Calu3 (cell line): ENCODE results near the gene EFHD2. TPM values are rescaled to one million over a fixed set of nuclear protein-coding genes. Genes with fewer than 3 reads are reported as not detected.
"Not testable (repeated sequence)": the region's sequence is repeated elsewhere in the genome, so short reads cannot be mapped to it uniquely, and the experiment has no call there.

Source experiments
- BruUV-seq: library from RNA; stranded (reverse); fragments of 400-500 nt; replicated peaks from 2 replicates; lab custom pipeline; 2021; lab: Mats Ljungman, UMichigan
- CTCF ChIA-PET: fragments of 300-600 bp; sonication (Branson Sonifier 250); formaldehyde crosslinking; loops from one replicate; lab custom pipeline; 2022; ENCODE audit warnings: antibody characterized with exemption; lab: Charles Lee
- DNase-seq: peaks from one replicate; pipeline ENCODE4 v3.0.0; 2022
- H3K27ac Mint-ChIP-seq: one replicate; pipeline ENCODE4 v1.8.0; 2022; ENCODE audit warnings: mixed read lengths; ENCODE audit not compliant: unreplicated experiment
- H3K27me3 Mint-ChIP-seq: one replicate; pipeline ENCODE4 v1.8.0; 2022; ENCODE audit warnings: mixed read lengths; ENCODE audit not compliant: unreplicated experiment
- H3K36me3 Mint-ChIP-seq: one replicate; pipeline ENCODE4 v1.8.0; 2022; ENCODE audit warnings: mild to moderate bottlenecking, moderate library complexity, mixed read lengths; ENCODE audit not compliant: insufficient read depth, unreplicated experiment
- H3K4me1 Mint-ChIP-seq: one replicate; pipeline ENCODE4 v1.8.0; 2022; ENCODE audit warnings: mild to moderate bottlenecking, low read depth, mixed read lengths; ENCODE audit not compliant: unreplicated experiment
- H3K4me3 Mint-ChIP-seq: one replicate; pipeline ENCODE4 v1.8.0; 2022; ENCODE audit warnings: mild to moderate bottlenecking, low read depth, moderate library complexity, mixed read lengths; ENCODE audit not compliant: unreplicated experiment
- H3K9me3 Mint-ChIP-seq: one replicate; pipeline ENCODE4 v1.8.0; 2022; ENCODE audit warnings: low read depth, mixed read lengths; ENCODE audit not compliant: unreplicated experiment
- CTCF ChIP-seq: fragments of 200-600 bp; IDR thresholded peaks from one replicate; pipeline ENCODE4 v1.8.0; 2022; ENCODE audit warnings: antibody characterized with exemption; ENCODE audit not compliant: unreplicated experiment
- intact Hi-C: fragments of 100-400 bp; cut with micrococcal nuclease; formaldehyde crosslinking; loops from one replicate; pipeline ENCODE4 v1.10.0; 2022; ENCODE audit not compliant: unreplicated experiment
- total RNA-seq: library from RNA; stranded (reverse); gene quantifications from 2 replicates; pipeline ENCODE4 v1.2.3, GENCODE V29; 2022

EFHD2 gene
- total RNA-seq, 1 experiment from 2014 or later: 51.0 TPM

GRCh38 chr1:15385420-15385819 lies 24.3 kb upstream of the EFHD2 start:
- intact Hi-C loops: no loop called here
- Mint-ChIP-seq H3K36me3 (no peaks in the 10 kb centered on the region), H3K4me1 (no peaks in the 10 kb centered on the region), H3K9me3 (no peaks in the 10 kb centered on the region), H3K4me3 (no peak overlapping the region), H3K27me3 (peaks cover 34% of the 10 kb centered on the region), H3K27ac (no peak overlapping the region)
- no peak for DNase-seq
- no TSS peak for BruUV-seq
- TF ChIP-seq CTCF: no peak
- CTCF ChIA-PET: no interaction called here

- H3K27ac Mint-ChIP-seq: no peak overlapping the region
- H3K9me3 Mint-ChIP-seq: no peaks in the 10 kb centered on the region
- no TSS peak for BruUV-seq
- no peaks in the 10 kb centered on the region for H3K4me1 Mint-ChIP-seq
- intact Hi-C loops: no loop called here
- no peak overlapping the region for H3K4me3 Mint-ChIP-seq
- DNase-seq: no peak
- no peaks in the 10 kb centered on the region for H3K36me3 Mint-ChIP-seq
- TF ChIP-seq CTCF: no peak
- H3K27me3 Mint-ChIP-seq: peaks cover 29% of the 10 kb centered on the region
- CTCF ChIA-PET: no interaction called here
Measured at GRCh38 chr1:15386164-15386749, 23.4 kb upstream of the EFHD2 start.

- H3K36me3 Mint-ChIP-seq: no peaks in the 10 kb centered on the region
- H3K4me3 Mint-ChIP-seq: no peak overlapping the region
- DNase-seq: no peak
- BruUV-seq: no TSS peak
- intact Hi-C loops: no loop called here
- TF ChIP-seq CTCF: no peak
- no peaks in the 10 kb centered on the region for H3K9me3 Mint-ChIP-seq
- CTCF ChIA-PET: no interaction called here
- no peaks in the 10 kb centered on the region for H3K4me1 Mint-ChIP-seq
- peaks cover 12% of the 10 kb centered on the region for H3K27me3 Mint-ChIP-seq
- H3K27ac Mint-ChIP-seq: no peak overlapping the region
Measured at GRCh38 chr1:15388201-15388880, 21.3 kb upstream of the EFHD2 start.

- CTCF ChIA-PET, H3K4me1 Mint-ChIP-seq, intact Hi-C loops, DNase-seq, H3K4me3 Mint-ChIP-seq, BruUV-seq, H3K36me3 Mint-ChIP-seq, H3K27ac Mint-ChIP-seq, H3K9me3 Mint-ChIP-seq: not testable (repeated sequence)
- peaks cover 12% of the 10 kb centered on the region for H3K27me3 Mint-ChIP-seq
Measured at GRCh38 chr1:15389828-15390227, 19.9 kb upstream of the EFHD2 start.

GRCh38 chr1:15390667-15391066 lies 19.0 kb upstream of the EFHD2 start:
- peaks cover 12% of the 10 kb centered on the region for H3K27me3 Mint-ChIP-seq

More at GRCh38 chr1:15390667-15391066, 19.0 kb upstream of the EFHD2 start:
- no peaks in the 10 kb centered on the region for H3K4me1 Mint-ChIP-seq
- H3K4me3 Mint-ChIP-seq: no peak overlapping the region
- BruUV-seq: no TSS peak
- intact Hi-C loops: no loop called here
- no peaks in the 10 kb centered on the region for H3K9me3 Mint-ChIP-seq
- no peaks in the 10 kb centered on the region for H3K36me3 Mint-ChIP-seq
- no peak for DNase-seq
- no peak for TF ChIP-seq CTCF
- H3K27ac Mint-ChIP-seq: no peak overlapping the region
- CTCF ChIA-PET: no interaction called here
